ENCODE data around the gene PAM16. TPM values are rescaled to one million over a fixed set of nuclear protein-coding genes. Genes with fewer than 3 reads are reported as not detected.
A peak's percentile ranks its signal among the peaks of the same experiment; 100 is the strongest.

PAM16 gene
- total and polyA plus RNA-seq, 9 of the 15 experiments (the other 6 are each of a cell fraction or from before 2014, with no cell fraction given), result 38.7 to 273 (median 79.3) TPM

- TF ChIP-seq POLR2G (IDR thresholded peaks at IDR 0.05; ENCODE audit: low read depth, low read length) (0 out of 2 replicates have a peak, but pooled peaks have one; percentile 5), PHTF2 (CRISPR knock-in tag; IDR thresholded peaks at IDR 0.05) (no peak), EZH2 (IDR thresholded peaks at IDR 0.05; ENCODE audit: borderline replicate concordance, low read depth, low read length) (no peak), ZHX1 (conservative IDR thresholded peaks at IDR 0.05; ENCODE audit: low read length) (no peak), ZBTB33 (CRISPR knock-in tag; IDR thresholded peaks at IDR 0.05) (peak; percentile 73), ZNF764 (CRISPR knock-in tag; IDR thresholded peaks at IDR 0.05; ENCODE audit: low read depth) (no peak), SMAD2 (IDR thresholded peaks at IDR 0.05; ENCODE audit: low read depth, low read length) (no peak), ZC3H4 (CRISPR knock-in tag; IDR thresholded peaks at IDR 0.05; ENCODE audit: borderline replicate concordance) (no peak), GTF3C2 (IDR thresholded peaks at IDR 0.05; ENCODE audit: borderline replicate concordance, extremely low read depth, insufficient read length) (no peak), ZNF263 (CRISPR knock-in tag; IDR thresholded peaks at IDR 0.05; ENCODE audit: borderline replicate concordance) (no peak), ZNF324 (CRISPR knock-in tag; IDR thresholded peaks at IDR 0.05) (no peak)
Measured at GRCh38 chr16:4384509-4384942, 33.4 kb upstream of the PAM16 start (continued).

Data from K562 (cell line).